K562 (cell line): Measurements from ENCODE around the gene PRTFDC1. TPM values are rescaled to one million over a fixed set of nuclear protein-coding genes. Genes with fewer than 3 reads are reported as not detected.
A peak's percentile ranks its signal among the peaks of the same experiment; 100 is the strongest.

Experiments
- ARID4B ChIP-seq: sonication (generic); formaldehyde crosslinking; IDR thresholded peaks from 2 replicates; pipeline ENCODE4 v1.8.0; 2022; ENCODE audit warnings: mild to moderate bottlenecking, missing genetic modification reagents
- BDP1 ChIP-seq: IDR thresholded peaks from 3 replicates; pipeline ENCODE4 v1.6.1; 2011; ENCODE audit not compliant: insufficient read length, insufficient read depth
- E2F6 ChIP-seq, 2 experiments: IDR thresholded peaks; 2 replicates each; pipeline ENCODE4 v1.6.1; 2011; ENCODE audit warnings: borderline replicate concordance in 1 of 2, control low read depth in 1 of 2, low read depth in 1 of 2, low read length in 1 of 2, mild to moderate bottlenecking in 1 of 2, mixed read lengths in 1 of 2, moderate library complexity in 1 of 2; ENCODE audit not compliant: insufficient read depth in 1 of 2, insufficient read length in 1 of 2, poor library complexity in 1 of 2, severe bottlenecking in 1 of 2; ENCODE audit errors: extremely low read depth in 1 of 2
- ESRRB ChIP-seq: fragments of 250-450 bp; sonication (Bioruptor Pico); IDR thresholded peaks from 2 replicates; pipeline ENCODE4 v1.5.0; 2020; ENCODE audit warnings: mild to moderate bottlenecking, moderate library complexity, borderline replicate concordance
- KDM5B ChIP-seq: fragments of 200-600 bp; sonication (generic); IDR thresholded peaks from 2 replicates; pipeline ENCODE4 v1.6.1; 2012; ENCODE audit warnings: low read depth, mild to moderate bottlenecking, moderate library complexity, low read length, control low read depth, inconsistent platforms; ENCODE audit not compliant: insufficient replicate concordance
- KLF16 ChIP-seq: IDR thresholded peaks from 2 replicates; pipeline ENCODE4 v1.6.1; 2016; ENCODE audit warnings: antibody characterized with exemption
- L3MBTL2 ChIP-seq: fragments of 450-650 bp; IDR thresholded peaks from 2 replicates; pipeline ENCODE4 v1.6.1; 2016; ENCODE audit warnings: mild to moderate bottlenecking, moderate library complexity
- NCOR1 ChIP-seq: fragments of 450-650 bp; IDR thresholded peaks from 2 replicates; pipeline ENCODE4 v1.6.1; 2016; ENCODE audit warnings: mild to moderate bottlenecking, moderate library complexity
- PML ChIP-seq: IDR thresholded peaks from 2 replicates; pipeline ENCODE4 v1.6.1; 2012; ENCODE audit warnings: low read length, inconsistent platforms
- RBM34 ChIP-seq: fragments of 200-400 bp; formaldehyde crosslinking; IDR thresholded peaks from 2 replicates; pipeline ENCODE4 v1.6.1; 2018; ENCODE audit warnings: low read length, borderline replicate concordance; ENCODE audit not compliant: insufficient read depth
- SETDB1 ChIP-seq: IDR thresholded peaks from one replicate; pipeline ENCODE4 v1.6.1; 2012; ENCODE audit warnings: low read length, control low read depth, inconsistent platforms
- SMARCA4 ChIP-seq: fragments of 450-650 bp; IDR thresholded peaks from 2 replicates; pipeline ENCODE4 v1.6.1; 2016
- TAF9B ChIP-seq: fragments of 450-650 bp; IDR thresholded peaks from 2 replicates; pipeline ENCODE4 v1.6.1; 2018; ENCODE audit warnings: mild to moderate bottlenecking; ENCODE audit not compliant: partially characterized antibody
- TCF3 ChIP-seq: sonication (generic); formaldehyde crosslinking; IDR thresholded peaks from 2 replicates; pipeline ENCODE4 v1.4.0; 2020; ENCODE audit warnings: mild to moderate bottlenecking, missing genetic modification reagents
- TEAD4 ChIP-seq, 2 experiments: sonication (generic) in 1 of 2; formaldehyde crosslinking in 1 of 2; IDR thresholded peaks; 2 replicates each; pipeline versions ENCODE4 v1.6.1 to v1.8.0; 2012 to 2022; ENCODE audit warnings: borderline replicate concordance in 1 of 2, inconsistent platforms in 1 of 2, low read length in 1 of 2, mild to moderate bottlenecking in 1 of 2, missing genetic modification reagents in 1 of 2
- TRIM24 ChIP-seq, 2 experiments: fragments of 450-650 bp; IDR thresholded peaks; 2 replicates each; pipeline ENCODE4 v1.6.1; 2016
- ZNF146 ChIP-seq: IDR thresholded peaks from one replicate; pipeline ENCODE4 v1.6.1; 2018; ENCODE audit warnings: missing compliant biosample characterization; ENCODE audit not compliant: unreplicated experiment
- ZNF253 ChIP-seq: fragments of 250-450 bp; sonication (Bioruptor Pico); conservative IDR thresholded peaks from 2 replicates; pipeline ENCODE4 v1.6.1; 2021; ENCODE audit warnings: mild to moderate bottlenecking
- ZNF511 ChIP-seq: sonication (generic); formaldehyde crosslinking; IDR thresholded peaks from 2 replicates; pipeline ENCODE4 v1.8.0; 2022; ENCODE audit warnings: mild to moderate bottlenecking, missing genetic modification reagents
- ZNF717 ChIP-seq: fragments of 250-450 bp; sonication (Bioruptor Pico); IDR thresholded peaks from 2 replicates; pipeline ENCODE4 v1.5.0; 2021
- polyA plus RNA-seq, 8 experiments: library from polyadenylated mRNA; depleted of rRNA in 4 of 8; stranded (reverse) in 5 of 8; unstranded in 3 of 8; fragments of >200 nt; fragmentation: Nextera tagmentation in 2 of 8; fragmentation: Illumina TruSeq in 1 of 8; extraction: Ambion mirVana in 2 of 8; extraction: Trizol in 1 of 8; gene quantifications; 2 replicates each; pipeline versions ENCODE4 v1.2.1 to v1.2.3, GENCODE V29; 2011 to 2014; ENCODE audit warnings: inconsistent platforms in 1 of 8, missing spikeins in 1 of 8
- total RNA-seq, 7 experiments: library from RNA; depleted of rRNA in 6 of 7; stranded (reverse); fragments of >200 nt in 6 of 7; fragmentation: Illumina TruSeq in 2 of 7; extraction: Trizol in 2 of 7; gene quantifications; 2 replicates each; pipeline versions ENCODE4 v1.2.1 to v1.2.3, GENCODE V29; 2011 to 2021; ENCODE audit warnings: low replicate concordance in 1 of 7

PRTFDC1 gene
- total and polyA plus RNA-seq, 9 of the 15 experiments (the other 6 are each of a cell fraction or from before 2014, with no cell fraction given): 7.0 to 27.6 (median 10.0) TPM

DNA sequence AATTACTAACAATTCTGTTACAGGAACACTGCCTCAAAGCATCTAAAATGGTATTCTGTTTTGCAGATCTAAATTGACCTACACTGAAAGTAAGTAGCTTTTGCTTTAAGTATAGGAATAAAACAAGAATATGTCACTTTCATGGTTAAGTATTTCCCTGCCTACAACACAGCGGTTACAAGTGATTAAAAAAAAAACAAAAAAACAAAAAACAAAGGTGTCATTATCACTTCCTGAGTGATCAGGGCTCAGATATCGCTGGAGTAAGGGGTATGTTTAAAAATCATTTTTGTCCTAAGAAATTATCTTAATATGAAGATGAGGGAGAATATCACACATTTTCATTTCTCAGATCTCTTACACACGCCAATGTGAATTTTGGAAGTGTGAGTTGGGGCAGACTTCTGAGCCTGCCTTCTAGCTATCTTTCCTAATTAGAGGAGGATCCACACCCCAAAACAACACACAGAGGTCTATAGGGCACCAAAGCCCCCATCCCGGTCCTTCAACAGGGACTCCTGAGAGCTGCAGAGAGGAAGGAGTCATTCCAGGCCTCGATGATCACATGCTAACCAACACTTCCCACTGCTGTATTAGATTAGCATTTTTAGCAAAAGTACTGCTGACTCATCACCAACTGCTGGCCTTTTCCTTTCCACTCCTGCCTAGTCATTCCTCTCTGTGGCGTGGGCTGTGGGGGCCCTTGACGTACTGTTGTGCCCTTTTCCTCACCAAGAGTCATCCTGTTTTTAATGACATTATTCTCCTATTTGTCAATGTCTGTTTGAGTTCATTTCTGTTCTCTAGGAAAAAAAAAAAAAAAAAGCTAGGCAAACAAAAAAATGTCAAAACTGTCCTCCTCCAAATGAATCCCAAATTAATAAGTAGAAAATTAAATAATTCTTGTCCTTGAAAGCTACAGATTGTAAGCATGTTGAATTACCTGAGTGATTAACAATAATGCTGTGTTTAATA lies 31.2 kb downstream of the PRTFDC1 start (continued):
- TF ChIP-seq PML: peak; percentile 28; the same call in 1 of the 2 replicates
- TF ChIP-seq SMARCA4: peak; percentile 93
- TF ChIP-seq E2F6 (IDR thresholded peaks at IDR 0.05; ENCODE audit: borderline replicate concordance in 1 of 2, extremely low read depth in 1 of 2, insufficient read depth in 1 of 2, insufficient read length in 1 of 2, low read depth in 1 of 2, low read length in 1 of 2, poor library complexity in 1 of 2, severe bottlenecking in 1 of 2): peak; percentile 83 to 88
- no peak for TF ChIP-seq ZNF253
- peak; percentile 98 for TF ChIP-seq L3MBTL2
- no peak for TF ChIP-seq ZNF146 (CRISPR knock-in tag)
- no peak for TF ChIP-seq RBM34
- no peak for TF ChIP-seq ARID4B (CRISPR knock-in tag)
- TF ChIP-seq TCF3 (CRISPR knock-in tag): peak; percentile 73
- no peak for TF ChIP-seq ESRRB
- no peak for TF ChIP-seq BDP1
- peak; percentile 80 to 91 for TF ChIP-seq TRIM24 (IDR thresholded peaks at IDR 0.05)
- no peak for TF ChIP-seq KLF16
- TF ChIP-seq TAF9B: peak; percentile 73
- no peak for TF ChIP-seq SETDB1
- no peak for TF ChIP-seq ZNF717 (CRISPR knock-in tag)
- peak; percentile 37 for TF ChIP-seq KDM5B
- peak; percentile 76 for TF ChIP-seq NCOR1
- peak; percentile 72 for TF ChIP-seq TEAD4 (IDR thresholded peaks at IDR 0.05; ENCODE audit: low read length)
- TF ChIP-seq TEAD4 (CRISPR knock-in tag; IDR thresholded peaks at IDR 0.05; ENCODE audit: borderline replicate concordance): no peak
- no peak for TF ChIP-seq ZNF511 (CRISPR knock-in tag)
